Stimulated activated CD4-positive, alpha-beta T cell treated with anti-CD3 and anti-CD28 coated beads, Interleukin-4, amount 100 ng/mL, for 1 hour (primary cell): ENCODE data around the gene FOXG1.

Experiments used
- DNase-seq: peaks from one replicate; pipeline ENCODE4 v3.0.0-alpha.2; 2020

Gene FOXG1

DNA sequence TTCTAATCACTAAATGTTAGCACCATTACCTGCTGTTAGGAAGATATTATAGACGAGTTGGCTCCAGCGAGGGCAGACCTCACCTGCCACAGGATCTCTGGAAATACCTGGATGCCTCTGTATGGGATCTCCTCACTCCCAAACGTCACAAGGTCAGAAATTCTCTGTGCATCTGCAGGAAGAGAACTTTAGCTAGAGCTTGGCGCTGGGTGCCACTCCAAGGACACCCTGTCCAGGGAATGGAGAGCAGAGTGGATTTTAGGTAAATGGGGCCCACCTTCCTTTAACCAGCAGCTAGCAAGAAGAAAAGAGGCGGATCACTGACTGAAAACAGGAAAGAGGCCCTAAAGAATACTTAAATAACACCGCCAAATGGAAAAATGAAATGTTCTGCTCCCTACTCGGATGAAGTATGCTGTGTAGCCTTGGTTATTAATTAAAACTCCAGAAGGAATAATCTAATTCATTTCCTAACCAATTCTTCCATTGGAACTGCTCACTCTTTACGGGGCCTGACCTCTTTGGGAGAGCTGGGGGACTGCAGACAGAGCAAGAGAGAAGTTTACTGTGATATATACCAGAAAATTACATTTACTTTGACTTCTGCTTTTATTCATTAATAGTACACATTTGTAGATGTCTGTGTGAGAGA, 4.2 kb upstream of the FOXG1 start:
- no peak for DNase-seq

DNA sequence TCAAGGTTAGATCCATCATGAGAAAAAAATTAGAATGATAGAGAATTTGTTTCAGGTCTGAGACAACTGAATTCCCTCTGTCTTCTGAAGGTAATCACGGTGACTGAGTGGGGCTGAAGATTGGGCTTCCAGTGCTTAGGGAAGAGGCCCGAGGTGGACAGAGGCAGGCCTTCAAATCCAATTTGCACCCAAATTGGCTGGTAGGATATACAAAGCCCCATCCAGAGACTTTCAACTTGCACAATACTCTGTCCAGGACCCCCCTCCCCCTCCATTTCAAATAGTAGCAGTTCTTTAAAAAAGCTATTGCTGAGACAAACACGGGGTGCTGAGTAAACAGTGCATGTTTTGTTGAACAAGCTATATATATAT, 3.6 kb upstream of the FOXG1 start:
- no peak for DNase-seq

GRCh38 chr14:28763751-28764256, 2.8 kb upstream of the FOXG1 start:
- no peak for DNase-seq

GRCh38 chr14:28764257-28765160, 2.1 kb upstream of the FOXG1 start:
- no peak for DNase-seq

GRCh38 chr14:28765169-28765830, 1.3 kb upstream of the FOXG1 start:
- no peak for DNase-seq

DNA sequence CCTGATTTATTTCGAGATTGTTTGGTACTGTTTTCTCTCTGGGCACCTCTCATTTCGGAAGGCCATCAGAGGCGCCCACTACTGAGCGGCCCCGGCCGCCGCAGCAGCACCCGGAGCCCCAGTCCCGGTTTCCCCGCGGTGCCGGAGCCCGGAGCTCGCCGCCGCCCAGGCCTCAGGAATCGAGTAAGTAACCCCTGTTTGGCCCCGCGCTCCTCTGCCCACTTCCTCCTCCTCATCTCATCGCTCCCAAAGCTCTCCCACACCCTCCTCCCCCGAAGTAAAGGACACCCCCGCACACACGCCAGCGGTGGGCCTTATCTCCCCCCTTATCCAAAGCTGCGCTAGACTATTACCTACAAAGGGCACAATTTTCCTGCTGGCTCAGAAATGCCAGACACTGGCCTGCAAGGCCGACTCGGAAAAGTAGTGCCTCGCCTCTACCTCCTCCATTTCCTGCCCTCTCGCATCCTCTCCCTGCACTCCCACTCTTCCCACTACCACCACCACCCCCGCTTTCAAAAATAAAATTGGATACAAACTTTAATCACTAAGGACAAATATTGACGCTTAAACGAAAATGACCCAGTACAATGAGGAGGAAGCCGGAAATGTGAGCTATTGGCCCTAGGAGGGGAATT, 637 bp upstream of the FOXG1 start:
- DNase-seq: no peak

GRCh38 chr14:28767030-28767852, 654 bp downstream of the FOXG1 start:
- no peak for DNase-seq

- DNase-seq: no peak
These were observed 1.5 kb downstream of the FOXG1 start for GRCh38 chr14:28767853-28768741.

- no peak for DNase-seq
These were observed 2.8 kb downstream of the FOXG1 start for GRCh38 chr14:28769276-28769880.

GRCh38 chr14:28770061-28770460, 3.5 kb downstream of the FOXG1 start:
- DNase-seq: no peak

DNA sequence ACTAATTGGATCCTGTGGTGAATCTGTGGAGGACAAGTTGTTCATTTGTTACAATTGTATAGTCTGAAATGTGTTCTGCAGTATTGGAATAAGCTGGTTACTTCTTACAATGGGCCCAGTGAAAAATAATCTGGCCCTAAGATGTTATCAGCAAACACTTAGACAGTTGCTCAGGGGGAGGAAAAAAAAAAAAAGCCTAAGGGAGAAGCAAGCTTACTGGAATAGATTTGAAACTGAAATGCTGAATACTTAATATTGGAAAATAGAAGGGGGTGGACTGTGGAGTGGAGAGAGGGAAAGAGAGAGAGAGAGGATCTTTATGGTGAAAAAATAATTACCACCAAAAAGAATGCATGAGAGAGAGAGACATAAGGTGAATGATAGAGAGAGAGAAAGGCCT, 4.0 kb downstream of the FOXG1 start:
- DNase-seq: no peak

DNA sequence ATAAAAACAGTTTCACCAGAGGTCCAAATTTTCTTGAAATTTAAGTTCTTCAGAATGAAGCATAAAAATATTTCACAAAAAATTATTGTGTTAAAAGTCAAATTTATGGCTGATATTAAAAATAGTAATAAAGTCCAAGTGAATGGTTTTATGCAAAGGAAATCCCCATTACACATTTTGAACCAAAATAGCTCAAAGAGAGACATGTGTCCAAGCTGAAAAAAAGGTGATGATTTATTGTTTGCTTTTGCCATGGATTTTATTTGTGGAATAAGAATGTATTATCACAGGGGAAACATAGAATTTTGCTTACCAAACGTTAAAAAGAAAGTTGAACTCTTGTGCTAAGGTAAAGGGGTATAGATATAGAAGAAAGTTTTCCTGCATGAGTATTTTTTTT, 4.6 kb downstream of the FOXG1 start:
- no peak for DNase-seq

- no peak for DNase-seq
These were observed 6.0 kb downstream of the FOXG1 start for GRCh38 chr14:28772613-28773012.

GRCh38 chr14:28773176-28773575, 6.6 kb downstream of the FOXG1 start:
- no peak for DNase-seq

DNA sequence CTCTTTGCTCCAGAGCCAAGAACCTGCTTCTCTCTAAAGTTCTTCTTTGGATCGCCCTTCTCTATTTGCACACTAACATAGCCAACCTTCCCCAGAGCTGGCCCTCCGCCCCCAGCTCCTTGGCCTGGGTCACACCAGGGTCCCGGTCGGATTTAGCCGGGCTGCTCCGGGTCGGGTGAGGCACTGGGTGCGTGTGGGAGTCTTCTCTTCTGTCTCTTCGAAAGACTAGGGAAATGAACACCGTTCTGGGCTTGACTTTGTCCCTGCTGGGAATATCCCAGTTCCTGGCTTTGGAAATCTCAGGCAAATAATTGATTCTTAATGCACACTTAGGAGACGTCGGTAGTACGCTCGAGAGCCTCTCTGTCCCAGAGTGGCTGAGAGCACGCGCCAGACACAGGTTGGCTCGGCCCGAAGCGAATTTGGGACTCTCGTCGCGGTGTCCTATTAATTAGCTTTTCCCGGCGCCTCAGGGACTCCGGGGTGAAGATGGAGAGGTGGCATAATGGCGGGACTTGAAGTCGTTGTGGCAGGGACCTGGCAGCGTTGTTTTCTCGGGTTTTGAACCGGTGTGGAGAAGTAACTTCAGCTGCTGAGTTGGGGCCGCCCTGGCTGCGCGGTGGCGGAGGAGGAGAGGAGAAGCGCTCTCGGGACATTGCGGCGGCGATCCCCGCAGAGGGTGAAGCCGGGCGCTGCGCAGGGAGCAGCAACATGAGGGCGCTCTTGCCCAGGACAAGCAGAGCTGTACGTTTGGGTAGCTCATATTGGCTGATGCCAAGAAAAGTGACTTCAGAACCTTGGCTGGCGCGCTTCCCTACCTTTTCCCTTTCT, 7.5 kb downstream of the FOXG1 start:
- no peak for DNase-seq

DNA sequence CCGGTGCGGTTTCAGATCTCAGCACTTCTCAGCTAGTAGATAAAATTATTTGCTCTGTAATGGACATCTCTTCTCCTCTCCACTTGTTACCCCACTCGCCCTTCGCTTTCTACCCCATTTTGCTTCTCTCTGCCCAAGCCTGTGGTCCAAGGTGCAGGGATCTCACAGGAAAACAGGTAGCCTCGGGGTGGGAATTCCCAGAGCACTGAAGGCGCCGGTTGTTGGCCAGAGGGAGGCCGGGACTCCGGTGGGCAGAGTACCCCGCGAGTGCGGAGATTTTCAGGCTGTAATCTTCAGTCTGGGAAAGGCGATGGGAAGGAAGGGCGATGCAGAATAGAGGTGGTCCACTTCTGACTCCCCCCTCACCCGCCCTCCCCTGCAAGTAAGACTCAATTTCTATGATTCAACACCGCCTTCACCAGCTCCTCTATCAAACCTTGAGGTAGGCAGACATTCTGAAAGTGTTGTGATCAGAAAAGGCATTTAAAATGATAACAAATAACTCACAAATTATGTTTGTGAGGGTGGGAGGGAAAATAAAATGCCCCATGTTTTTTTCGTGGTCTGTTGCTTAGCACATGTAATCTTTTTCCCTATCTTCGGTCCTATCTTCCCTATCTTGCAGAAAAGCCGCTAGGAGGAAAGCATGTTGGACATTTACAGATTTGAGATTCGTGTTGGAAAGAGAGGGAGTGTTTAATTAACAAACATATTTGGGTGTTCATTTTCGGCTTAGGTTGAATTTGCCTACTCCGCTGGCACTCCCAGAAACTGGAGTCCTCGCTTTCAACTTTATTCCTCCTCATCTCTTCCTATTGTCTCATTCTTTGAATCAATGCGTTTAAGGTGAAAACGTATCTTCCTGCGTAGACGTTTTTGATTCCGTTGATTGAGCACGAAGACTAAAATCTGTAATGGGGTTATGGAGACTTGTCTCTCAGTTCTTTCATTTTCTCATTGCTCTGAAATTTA, 8.5 kb downstream of the FOXG1 start:
- no peak for DNase-seq

DNA sequence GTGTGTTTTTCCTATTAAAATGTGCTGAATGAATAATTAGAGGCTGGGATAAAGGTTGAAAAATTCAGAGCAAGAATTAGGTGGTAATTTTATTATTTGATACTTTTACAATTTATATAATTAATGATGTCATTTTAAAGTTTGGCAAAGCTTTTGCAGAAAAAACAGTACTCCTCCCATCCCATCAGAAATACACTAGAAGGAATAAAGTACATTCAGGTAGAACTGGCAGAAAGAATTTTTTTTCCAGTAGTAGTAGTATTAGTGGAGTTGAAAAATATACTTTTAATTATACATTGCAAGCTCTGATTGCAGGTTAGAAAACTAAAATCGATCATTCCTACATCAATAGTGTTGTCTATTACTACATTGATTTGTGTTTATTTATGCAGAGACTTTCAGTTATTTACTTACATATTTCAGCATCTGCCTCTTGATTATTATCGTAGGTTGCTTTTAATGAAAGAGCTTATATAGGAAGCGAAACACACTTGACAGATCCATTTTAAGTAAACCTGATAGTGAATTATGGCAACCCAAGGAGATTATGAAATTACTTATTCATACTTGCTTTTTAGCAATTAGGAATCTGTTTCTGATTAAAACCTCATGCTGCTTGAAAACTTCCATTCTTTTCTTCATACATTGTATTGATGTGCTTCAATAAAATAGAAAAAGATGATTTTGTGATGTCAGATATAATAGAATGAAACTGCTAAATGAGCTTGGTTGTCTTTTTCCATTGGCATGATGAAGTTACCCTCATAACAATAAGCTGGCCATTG, 10.1 kb downstream of the FOXG1 start:
- no peak for DNase-seq
